ENCODE measurements around the gene PRKCA. TPM values are rescaled to one million over a fixed set of nuclear protein-coding genes. Genes with fewer than 3 reads are reported as not detected.

The PRKCA gene
- total RNA-seq, 4 donors from 2014 or later: 26.0 to 89.0 (median 32.8) TPM

DNA sequence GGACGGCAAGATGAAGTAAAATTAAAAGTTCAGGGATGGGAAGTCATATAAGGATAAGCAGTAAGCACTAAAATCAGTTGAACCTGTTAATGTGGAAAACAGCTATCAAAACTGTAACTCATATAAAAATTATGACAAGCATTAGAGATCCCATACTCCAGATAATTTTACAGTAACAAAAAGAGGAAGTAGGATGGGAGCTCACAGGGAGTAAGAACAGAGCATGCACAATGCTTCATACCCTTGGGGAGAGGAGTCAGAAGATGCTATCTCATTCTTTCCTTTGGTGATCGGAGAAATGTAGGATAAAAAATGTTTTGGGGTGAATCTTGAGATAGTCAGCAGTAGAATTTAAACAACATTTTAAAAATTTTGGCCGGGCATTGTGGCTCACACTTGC, 367.8 kb downstream of the PRKCA start:
- no peak for ATAC-seq
- Histone ChIP-seq H3K4me3 (no peak overlapping the region), H3K27ac (no peak overlapping the region), H3K36me3 (no peaks in the 10 kb centered on the region), H3K27me3 (no peaks in the 10 kb centered on the region), H3K9me3 (no peaks in the 10 kb centered on the region), H3K4me1 (peaks cover 0 to 29% (median 0%) of the 10 kb centered on the region in 3 donors)
- TF ChIP-seq EP300 (IDR thresholded peaks at IDR 0.05) (no peak), CTCF (IDR thresholded peaks at IDR 0.05) (no peak), POLR2AphosphoS5 (IDR thresholded peaks at IDR 0.05) (no peak), POLR2A (IDR thresholded peaks at IDR 0.05) (no peak)
- WGBS, 2 donors (ENCODE audit: low coverage in 1 of 2): 86 to 93% methylated on average over 2 to 3 of the region's 3 CpGs

DNA sequence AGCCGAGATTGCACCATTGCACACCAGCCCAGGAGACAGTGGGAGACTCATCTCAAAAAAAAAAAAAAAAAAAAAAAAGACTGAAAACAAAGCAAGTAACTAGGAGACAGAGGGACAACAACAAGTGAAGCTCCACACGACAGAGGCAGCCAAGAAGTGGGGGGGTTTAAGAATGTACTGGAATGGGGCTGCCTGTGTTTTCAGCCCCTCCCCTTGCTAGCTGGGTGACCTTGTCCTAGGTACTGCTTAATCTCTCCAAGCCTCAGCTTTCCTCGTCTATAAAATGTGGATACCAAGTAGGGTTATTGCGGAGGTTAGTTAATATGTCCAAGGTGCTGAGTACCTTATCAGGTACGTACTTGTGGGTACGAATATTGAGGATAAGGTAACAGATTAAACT, 368.7 kb downstream of the PRKCA start:
- H3K27ac ChIP-seq: peak overlapping the region in 2 of 4 donors; percentile 25 to 47
- TF ChIP-seq EP300 (IDR thresholded peaks at IDR 0.05): no peak
- TF ChIP-seq CTCF (IDR thresholded peaks at IDR 0.05): no peak
- TF ChIP-seq POLR2A (IDR thresholded peaks at IDR 0.05): no peak
- TF ChIP-seq POLR2AphosphoS5 (IDR thresholded peaks at IDR 0.05): no peak
- no peaks in the 10 kb centered on the region for H3K27me3 ChIP-seq
- H3K4me3 ChIP-seq: no peak overlapping the region
- 0 to 71% methylated on average over 1 to 6 of the region's 6 CpGs for WGBS, 2 donors (ENCODE audit: low coverage in 1 of 2)
- no peaks in the 10 kb centered on the region for H3K36me3 ChIP-seq
- no peaks in the 10 kb centered on the region for H3K9me3 ChIP-seq
- H3K4me1 ChIP-seq: peaks cover 0 to 29% (median 0%) of the 10 kb centered on the region in 3 donors
- ATAC-seq: no peak

- H3K27ac ChIP-seq: peak overlapping the region in 3 of 4 donors; percentile 14 to 56 (median 39)
- TF ChIP-seq CTCF (IDR thresholded peaks at IDR 0.05) (peak in 3 of 4 experiments; percentile 71 to 86 (median 83)), POLR2AphosphoS5 (IDR thresholded peaks at IDR 0.05) (peak; percentile 22), EP300 (IDR thresholded peaks at IDR 0.05) (no peak), POLR2A (IDR thresholded peaks at IDR 0.05) (no peak)
- 19 to 37% methylated on average over 2 to 6 of the region's 8 CpGs for WGBS, 2 donors (ENCODE audit: low coverage in 1 of 2)
Observed at GRCh38 chr17:66673668-66674276, 371.4 kb downstream of the PRKCA start.

GRCh38 chr17:66675273-66675990, 373.0 kb downstream of the PRKCA start:
- H3K4me3 ChIP-seq: no peak overlapping the region
- H3K36me3 ChIP-seq: no peaks in the 10 kb centered on the region
- ATAC-seq: no peak
- H3K4me1 ChIP-seq: peaks cover 0 to 29% (median 0%) of the 10 kb centered on the region in 3 donors
- no peaks in the 10 kb centered on the region for H3K27me3 ChIP-seq
- 82% methylated on average over 3 of the region's 16 CpGs; no CpG with 5 or more reads in 1 of the 2 donors for WGBS, 2 donors (ENCODE audit: low coverage in 1 of 2)
- peak overlapping the region in 3 of 4 donors; percentile 24 to 45 (median 26) for H3K27ac ChIP-seq
- TF ChIP-seq POLR2AphosphoS5 (IDR thresholded peaks at IDR 0.05) (no peak), POLR2A (IDR thresholded peaks at IDR 0.05) (no peak), EP300 (IDR thresholded peaks at IDR 0.05) (no peak), CTCF (IDR thresholded peaks at IDR 0.05) (no peak)
- H3K9me3 ChIP-seq: peaks cover 0 to 4% (median 0%) of the 10 kb centered on the region in 3 donors

More at GRCh38 chr17:66673668-66674276, 371.4 kb downstream of the PRKCA start:
- ATAC-seq: peak; percentile 64
- Histone ChIP-seq H3K9me3 (peaks cover 0 to 4% (median 0%) of the 10 kb centered on the region in 3 donors), H3K36me3 (no peaks in the 10 kb centered on the region), H3K4me3 (no peak overlapping the region), H3K4me1 (peaks cover 0 to 29% (median 0%) of the 10 kb centered on the region in 3 donors), H3K27me3 (no peaks in the 10 kb centered on the region)

Measured in gastroesophageal sphincter (tissue), 4 donors.